ENCODE data around the gene TRERF1.

Gene TRERF1

DNA sequence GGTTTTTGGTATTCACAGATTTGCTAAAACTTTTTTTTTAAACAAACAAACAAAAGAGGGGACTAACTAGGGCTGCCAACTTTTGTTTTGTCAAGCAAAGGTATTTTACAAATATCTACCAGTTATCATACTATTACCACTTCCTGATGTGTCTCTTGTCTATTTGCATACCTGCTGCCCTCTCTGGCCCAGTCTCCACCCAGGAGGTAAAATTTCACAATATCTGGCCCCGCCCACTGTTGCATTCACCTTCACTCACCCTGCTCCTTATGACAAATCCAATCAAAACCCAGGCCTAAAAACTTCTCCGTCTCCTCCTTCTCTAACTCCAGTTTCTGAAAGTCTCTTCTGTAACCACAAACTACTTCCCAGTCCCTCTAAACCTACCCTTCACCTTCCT lies 82.2 kb downstream of the TRERF1 start:
- no peak overlapping the region for H2AFZ ChIP-seq (ENCODE audit: low read length)
- peaks cover 48% of the 10 kb centered on the region for H3K4me1 ChIP-seq (ENCODE audit: low read length)

DNA sequence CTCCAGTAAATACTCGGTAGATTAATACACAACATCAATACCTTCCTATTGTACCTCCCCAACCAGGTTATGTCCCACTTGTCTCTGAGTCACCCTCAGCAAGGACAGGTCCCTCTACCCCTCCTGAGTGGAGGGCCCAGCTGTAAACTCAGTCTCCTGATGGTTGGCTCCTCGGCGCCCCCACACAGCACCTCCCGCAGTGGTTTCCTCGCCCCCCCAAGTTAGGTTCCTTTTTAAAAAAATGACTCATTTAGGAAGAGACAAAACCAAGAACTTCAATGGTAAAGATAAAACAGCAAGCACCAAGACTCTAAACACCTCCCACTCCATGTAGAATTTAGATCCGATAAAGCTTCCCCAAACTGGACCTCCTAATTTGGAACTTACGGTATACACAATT lies 83.5 kb downstream of the TRERF1 start:
- H3K9me2 ChIP-seq (replicated peaks; ENCODE audit: insufficient read depth, low read length) = no peaks in the 10 kb centered on the region
- peaks cover 25% of the 10 kb centered on the region for H3F3A ChIP-seq (ENCODE audit: insufficient read depth, low read length)
- TF ChIP-seq EZH2phosphoT487 (IDR thresholded peaks at IDR 0.05; ENCODE audit: low read length) (no peak), EZH2 (optimal IDR thresholded peaks at IDR 0.05; ENCODE audit: low read depth, low read length) (no peak)
- TF ChIP-seq, protein P1, sequence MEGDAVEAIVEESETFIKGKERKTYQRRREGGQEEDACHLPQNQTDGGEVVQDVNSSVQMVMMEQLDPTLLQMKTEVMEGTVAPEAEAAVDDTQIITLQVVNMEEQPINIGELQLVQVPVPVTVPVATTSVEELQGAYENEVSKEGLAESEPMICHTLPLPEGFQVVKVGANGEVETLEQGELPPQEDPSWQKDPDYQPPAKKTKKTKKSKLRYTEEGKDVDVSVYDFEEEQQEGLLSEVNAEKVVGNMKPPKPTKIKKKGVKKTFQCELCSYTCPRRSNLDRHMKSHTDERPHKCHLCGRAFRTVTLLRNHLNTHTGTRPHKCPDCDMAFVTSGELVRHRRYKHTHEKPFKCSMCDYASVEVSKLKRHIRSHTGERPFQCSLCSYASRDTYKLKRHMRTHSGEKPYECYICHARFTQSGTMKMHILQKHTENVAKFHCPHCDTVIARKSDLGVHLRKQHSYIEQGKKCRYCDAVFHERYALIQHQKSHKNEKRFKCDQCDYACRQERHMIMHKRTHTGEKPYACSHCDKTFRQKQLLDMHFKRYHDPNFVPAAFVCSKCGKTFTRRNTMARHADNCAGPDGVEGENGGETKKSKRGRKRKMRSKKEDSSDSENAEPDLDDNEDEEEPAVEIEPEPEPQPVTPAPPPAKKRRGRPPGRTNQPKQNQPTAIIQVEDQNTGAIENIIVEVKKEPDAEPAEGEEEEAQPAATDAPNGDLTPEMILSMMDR (IDR thresholded peaks at IDR 0.05; ENCODE audit: low read length) = no peak
- H2AFZ ChIP-seq (ENCODE audit: low read length) = peak overlapping the region; percentile 54
- DNase-seq = no peak
- peaks cover 29% of the 10 kb centered on the region for H3K79me2 ChIP-seq (ENCODE audit: low read length)
- H3K27me3 ChIP-seq (replicated peaks; ENCODE audit: insufficient read depth, low read length) = no peaks in the 10 kb centered on the region
- H3K4me2 ChIP-seq (ENCODE audit: low read depth, low read length) = peak overlapping the region; percentile 72
- peak overlapping the region; percentile 96 for H3K27ac ChIP-seq (ENCODE audit: low read length)
- no peaks in the 10 kb centered on the region for H3K9me3 ChIP-seq (replicated peaks; ENCODE audit: insufficient read depth, low read length)
- peak overlapping the region; percentile 57; the same call in 1 of the 2 replicates for H3K9ac ChIP-seq (ENCODE audit: low read length)
- no peaks in the 10 kb centered on the region for H3K36me3 ChIP-seq (replicated peaks; ENCODE audit: insufficient read depth, low read length)
- H3K4me1 ChIP-seq (ENCODE audit: low read length) = peaks cover 48% of the 10 kb centered on the region
- no peaks in the 10 kb centered on the region for H4K20me1 ChIP-seq (ENCODE audit: insufficient read depth, low read length)
- peak overlapping the region; percentile 33; the same call in 1 of the 2 replicates for H3K4me3 ChIP-seq (ENCODE audit: low read length)

More for the DNA sequence above, 82.2 kb downstream of the TRERF1 start:
- Histone ChIP-seq H4K20me1 (ENCODE audit: insufficient read depth, low read length) (no peaks in the 10 kb centered on the region), H3K4me2 (ENCODE audit: low read depth, low read length) (peak overlapping the region; percentile 18; the same call in 1 of the 2 replicates), H3K9me2 (replicated peaks; ENCODE audit: insufficient read depth, low read length) (no peaks in the 10 kb centered on the region), H3K27me3 (replicated peaks; ENCODE audit: insufficient read depth, low read length) (no peaks in the 10 kb centered on the region), H3K79me2 (ENCODE audit: low read length) (peaks cover 24% of the 10 kb centered on the region), H3K36me3 (replicated peaks; ENCODE audit: insufficient read depth, low read length) (no peaks in the 10 kb centered on the region), H3K4me3 (ENCODE audit: low read length) (no peak overlapping the region), H3K27ac (ENCODE audit: low read length) (no peak overlapping the region; the same call in 1 of the 2 replicates), H3K9me3 (replicated peaks; ENCODE audit: insufficient read depth, low read length) (no peaks in the 10 kb centered on the region), H3K9ac (ENCODE audit: low read length) (no peak overlapping the region), H3F3A (ENCODE audit: insufficient read depth, low read length) (peaks cover 25% of the 10 kb centered on the region)
- DNase-seq = peak; percentile 37
- TF ChIP-seq EZH2 (optimal IDR thresholded peaks at IDR 0.05; ENCODE audit: low read depth, low read length) (no peak), EZH2phosphoT487 (IDR thresholded peaks at IDR 0.05; ENCODE audit: low read length) (no peak)
- TF ChIP-seq, protein P1 (IDR thresholded peaks at IDR 0.05; ENCODE audit: low read length) = no peak

DNA sequence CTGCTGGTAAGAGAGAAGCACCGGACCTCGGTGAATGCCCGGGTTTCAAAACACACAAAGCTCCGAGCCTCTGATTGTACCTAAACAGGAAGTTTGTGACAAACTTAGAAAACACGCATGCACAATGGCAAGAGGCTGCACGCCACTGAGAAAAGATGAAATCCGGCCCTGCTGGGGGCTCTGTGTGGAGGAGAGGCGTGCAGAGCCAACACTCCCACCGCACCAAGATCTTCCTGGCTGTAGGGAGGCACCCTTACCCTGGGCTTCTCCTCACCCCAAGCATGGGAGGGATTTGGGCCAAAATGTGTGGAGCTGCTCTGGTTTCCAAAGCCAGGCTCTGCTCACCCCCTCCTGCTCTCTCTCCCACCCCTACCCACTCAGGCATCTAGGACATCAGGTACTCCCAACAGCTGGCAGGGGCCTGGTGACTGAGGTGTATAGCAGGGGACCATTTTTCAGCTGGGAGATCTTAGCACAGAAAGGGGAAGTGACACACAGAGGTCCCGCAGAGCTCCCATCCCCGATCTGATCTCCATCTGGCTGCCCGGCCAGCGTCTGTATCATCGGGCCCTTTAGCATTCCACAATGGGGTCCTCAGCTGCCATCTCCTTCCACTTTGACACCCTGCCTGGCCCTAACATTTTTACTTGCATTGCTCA lies 84.2 kb downstream of the TRERF1 start:
- Histone ChIP-seq H3F3A (ENCODE audit: insufficient read depth, low read length) (peaks cover 25% of the 10 kb centered on the region), H3K27ac (ENCODE audit: low read length) (peak overlapping the region; percentile 96), H3K9me3 (replicated peaks; ENCODE audit: insufficient read depth, low read length) (no peaks in the 10 kb centered on the region), H3K9me2 (replicated peaks; ENCODE audit: insufficient read depth, low read length) (no peaks in the 10 kb centered on the region), H3K79me2 (ENCODE audit: low read length) (peaks cover 25% of the 10 kb centered on the region), H2AFZ (ENCODE audit: low read length) (peak overlapping the region; percentile 54), H3K4me3 (ENCODE audit: low read length) (peak overlapping the region; percentile 33), H3K4me2 (ENCODE audit: low read depth, low read length) (peak overlapping the region; percentile 72), H3K4me1 (ENCODE audit: low read length) (peaks cover 48% of the 10 kb centered on the region), H3K9ac (ENCODE audit: low read length) (peak overlapping the region; percentile 57), H3K36me3 (replicated peaks; ENCODE audit: insufficient read depth, low read length) (no peaks in the 10 kb centered on the region), H3K27me3 (replicated peaks; ENCODE audit: insufficient read depth, low read length) (no peaks in the 10 kb centered on the region), H4K20me1 (ENCODE audit: insufficient read depth, low read length) (no peaks in the 10 kb centered on the region)
- TF ChIP-seq EZH2phosphoT487 (IDR thresholded peaks at IDR 0.05; ENCODE audit: low read length) (no peak), EZH2 (optimal IDR thresholded peaks at IDR 0.05; ENCODE audit: low read depth, low read length) (no peak)
- TF ChIP-seq, protein P1 (IDR thresholded peaks at IDR 0.05; ENCODE audit: low read length) = no peak
- DNase-seq = peak; percentile 75

Measured in MM.1S (cell line).